HEK293 (cell line): Measurements from ENCODE around the gene MLKL.

ENCODE experiments used
- YY1 ChIP-seq: fragments of 450-650 bp; formaldehyde crosslinking; IDR thresholded peaks from 2 replicates; pipeline ENCODE4 v1.5.1; 2018; ENCODE audit warnings: missing biosample characterization, missing genetic modification characterization
- ZNF138 ChIP-seq: fragments of 450-650 bp; formaldehyde crosslinking; IDR thresholded peaks from 2 replicates; pipeline ENCODE4 v1.5.1; 2016; ENCODE audit warnings: missing biosample characterization, missing genetic modification characterization, borderline replicate concordance
- ZNF274 ChIP-seq, 2 experiments: fragments of 200-500 bp in 1 of 2; fragments of 450-650 bp in 1 of 2; sonication (Bioruptor generic) in 1 of 2; formaldehyde crosslinking in 1 of 2; IDR thresholded peaks; 2 replicates each; pipeline versions ENCODE4 v1.5.1 to v1.6.1; 2014 to 2016; ENCODE audit warnings: borderline replicate concordance in 1 of 2, inconsistent platforms in 1 of 2, low read length in 1 of 2, missing biosample characterization in 1 of 2, missing genetic modification characterization in 1 of 2

- TF ChIP-seq ZNF138 (tag by site-specific recombination) (no peak), YY1 (tag by site-specific recombination) (no peak), ZNF274 (IDR thresholded peaks at IDR 0.05; ENCODE audit: low read length) (no peak), ZNF274 (tag by site-specific recombination; IDR thresholded peaks at IDR 0.05; ENCODE audit: borderline replicate concordance) (no peak)
These were observed 34.9 kb upstream of the MLKL start for GRCh38 chr16:74735554-74735953.
